ENCODE data around the gene MAP2K1. TPM values are rescaled to one million over a fixed set of nuclear protein-coding genes. Genes with fewer than 3 reads are reported as not detected.

Gene MAP2K1
- total and polyA plus RNA-seq, 9 of the 15 experiments (the other 6 are each of a cell fraction or from before 2014, with no cell fraction given) = 7.5 to 58.3 (median 30.0) TPM

DNA sequence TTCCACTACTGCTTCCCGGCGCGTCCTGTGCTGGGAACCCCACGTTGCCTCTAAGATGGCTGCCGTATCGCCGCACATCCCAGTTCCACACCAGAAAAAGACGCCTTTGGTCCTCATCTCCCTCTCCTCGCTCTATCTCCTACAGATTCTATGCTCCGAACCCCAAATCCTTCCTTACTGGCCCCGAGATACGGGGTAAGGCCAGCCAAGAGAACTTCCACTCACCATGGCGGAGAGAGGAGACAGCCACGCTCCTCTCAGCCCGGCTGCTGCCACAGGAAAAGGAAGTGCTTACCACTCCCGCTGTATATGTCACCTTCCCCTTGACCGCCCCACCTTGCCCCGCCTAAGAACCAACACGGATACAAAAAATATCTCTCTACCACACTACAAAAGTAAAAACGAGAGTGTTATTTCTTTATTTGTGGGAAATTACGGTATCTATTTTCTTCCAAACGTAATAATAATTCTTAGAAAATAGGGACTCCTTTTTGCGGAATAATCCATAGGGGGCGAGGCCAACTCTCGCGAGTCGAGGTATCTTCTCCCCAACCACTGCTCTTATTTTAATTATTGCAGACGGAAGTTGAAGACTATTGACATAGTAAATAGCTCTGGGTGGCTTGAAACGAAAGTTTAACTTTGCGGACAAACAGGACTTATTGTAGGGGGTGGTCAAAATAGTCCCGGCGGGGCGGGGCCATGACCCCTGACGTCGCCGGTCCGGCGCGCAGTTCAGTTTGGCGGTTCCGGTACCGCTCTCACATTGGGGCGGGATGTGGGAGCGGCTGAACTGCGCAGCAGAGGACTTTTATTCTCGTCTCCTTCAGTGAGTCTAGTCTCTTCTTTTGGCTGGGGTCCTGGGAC is 118.1 kb downstream of the MAP2K1 start, which contains the start of the genes RPL4 and ZWILCH (continued):
- TF ChIP-seq ID3 (CRISPR knock-in tag; IDR thresholded peaks at IDR 0.05) (no peak), ID3 (tag; IDR thresholded peaks at IDR 0.05) (no peak), ZNF707 (CRISPR knock-in tag; conservative IDR thresholded peaks at IDR 0.05) (no peak), SMAD4 (CRISPR knock-in tag; conservative IDR thresholded peaks at IDR 0.05) (0 out of 2 replicates have a peak, but pooled peaks have one; percentile 18), MCM7 (IDR thresholded peaks at IDR 0.05) (0 out of 4 replicates have a peak, but pooled peaks of 1 of the 2 experiments have one; percentile 60), ZNF197 (CRISPR knock-in tag; IDR thresholded peaks at IDR 0.05; ENCODE audit: low read depth) (no peak), MAFK (IDR thresholded peaks at IDR 0.05; ENCODE audit: low read length) (no peak), ZEB2 (IDR thresholded peaks at IDR 0.05) (no peak), PHF21A (IDR thresholded peaks at IDR 0.05; ENCODE audit: borderline replicate concordance, low read depth) (no peak), ZNF644 (tag; IDR thresholded peaks at IDR 0.05; ENCODE audit: low read depth) (no peak; the same call in 1 of the 2 replicates), ZBTB5 (IDR thresholded peaks at IDR 0.05) (no peak), TFAM (CRISPR knock-in tag; conservative IDR thresholded peaks at IDR 0.05) (no peak), SRF (CRISPR knock-in tag; IDR thresholded peaks at IDR 0.05) (no peak), KLF1 (tag; IDR thresholded peaks at IDR 0.05) (no peak), MECOM (CRISPR knock-in tag; IDR thresholded peaks at IDR 0.05) (no peak), TEAD1 (CRISPR knock-in tag; IDR thresholded peaks at IDR 0.05) (no peak), AFF1 (IDR thresholded peaks at IDR 0.05; ENCODE audit: low read depth in 1 of 2, partially characterized antibody in 2 of 2) (peak; percentile 35 to 83), DNMT1 (IDR thresholded peaks at IDR 0.05) (no peak; the same call in 1 of the 2 replicates), RHOXF2B (CRISPR knock-in tag; conservative IDR thresholded peaks at IDR 0.05) (no peak), ZNF140 (CRISPR knock-in tag; IDR thresholded peaks at IDR 0.05) (no peak), PPARD (CRISPR knock-in tag; IDR thresholded peaks at IDR 0.05) (no peak)
- TF ChIP-seq, protein P1, sequence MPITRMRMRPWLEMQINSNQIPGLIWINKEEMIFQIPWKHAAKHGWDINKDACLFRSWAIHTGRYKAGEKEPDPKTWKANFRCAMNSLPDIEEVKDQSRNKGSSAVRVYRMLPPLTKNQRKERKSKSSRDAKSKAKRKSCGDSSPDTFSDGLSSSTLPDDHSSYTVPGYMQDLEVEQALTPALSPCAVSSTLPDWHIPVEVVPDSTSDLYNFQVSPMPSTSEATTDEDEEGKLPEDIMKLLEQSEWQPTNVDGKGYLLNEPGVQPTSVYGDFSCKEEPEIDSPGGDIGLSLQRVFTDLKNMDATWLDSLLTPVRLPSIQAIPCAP (CRISPR knock-in tag; IDR thresholded peaks at IDR 0.05; ENCODE audit: borderline replicate concordance) = no peak
